ENCODE data around the gene RPS29.

DNA sequence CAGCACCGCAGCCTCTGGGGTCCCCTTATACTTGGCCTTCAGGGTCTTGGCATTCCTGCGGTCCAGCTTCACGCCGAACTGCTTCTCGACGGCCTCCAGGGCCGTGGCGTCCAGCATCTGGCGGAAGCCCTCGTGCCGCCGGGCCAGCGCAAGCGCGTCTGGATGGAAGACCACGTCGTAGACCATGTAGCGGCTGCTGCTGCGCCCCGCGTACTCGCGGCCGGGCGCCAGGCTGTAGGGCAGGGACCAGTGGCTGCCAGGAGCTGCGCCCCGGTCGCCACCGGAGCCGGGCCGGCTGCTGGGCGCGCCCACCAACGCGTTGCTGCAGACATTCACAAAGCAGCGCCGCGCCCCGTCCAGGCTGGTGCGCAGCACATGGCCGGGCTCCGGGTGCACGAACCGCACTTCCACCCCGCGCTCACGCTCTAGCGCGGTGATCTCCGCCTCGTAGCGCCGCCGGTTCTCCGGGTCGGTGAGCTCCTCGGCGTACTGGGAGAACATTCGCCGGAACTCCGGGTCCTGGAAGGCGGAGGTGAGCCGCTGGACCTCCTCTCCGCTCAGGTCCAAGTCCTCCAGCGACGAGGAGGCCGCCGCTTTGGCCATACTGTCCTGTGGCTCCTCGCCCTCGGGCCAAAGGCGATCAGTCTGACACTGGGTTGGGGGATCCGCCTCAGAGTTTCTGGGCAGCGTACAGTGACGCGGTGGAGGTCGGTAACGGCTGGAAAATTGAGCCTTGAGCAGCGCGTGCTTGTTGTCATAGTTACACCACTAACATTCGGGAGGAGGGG lies 48.6 kb upstream of the RPS29 start, which contains the start of gene DNAAF2:
- TF ChIP-seq, protein P1, sequence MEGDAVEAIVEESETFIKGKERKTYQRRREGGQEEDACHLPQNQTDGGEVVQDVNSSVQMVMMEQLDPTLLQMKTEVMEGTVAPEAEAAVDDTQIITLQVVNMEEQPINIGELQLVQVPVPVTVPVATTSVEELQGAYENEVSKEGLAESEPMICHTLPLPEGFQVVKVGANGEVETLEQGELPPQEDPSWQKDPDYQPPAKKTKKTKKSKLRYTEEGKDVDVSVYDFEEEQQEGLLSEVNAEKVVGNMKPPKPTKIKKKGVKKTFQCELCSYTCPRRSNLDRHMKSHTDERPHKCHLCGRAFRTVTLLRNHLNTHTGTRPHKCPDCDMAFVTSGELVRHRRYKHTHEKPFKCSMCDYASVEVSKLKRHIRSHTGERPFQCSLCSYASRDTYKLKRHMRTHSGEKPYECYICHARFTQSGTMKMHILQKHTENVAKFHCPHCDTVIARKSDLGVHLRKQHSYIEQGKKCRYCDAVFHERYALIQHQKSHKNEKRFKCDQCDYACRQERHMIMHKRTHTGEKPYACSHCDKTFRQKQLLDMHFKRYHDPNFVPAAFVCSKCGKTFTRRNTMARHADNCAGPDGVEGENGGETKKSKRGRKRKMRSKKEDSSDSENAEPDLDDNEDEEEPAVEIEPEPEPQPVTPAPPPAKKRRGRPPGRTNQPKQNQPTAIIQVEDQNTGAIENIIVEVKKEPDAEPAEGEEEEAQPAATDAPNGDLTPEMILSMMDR (IDR thresholded peaks at IDR 0.05): no peak
- peak; percentile 34 to 57 for TF ChIP-seq POLR2A (IDR thresholded peaks at IDR 0.05)
